Smooth muscle cell (in vitro differentiated cells): ENCODE measurements around the gene AKAP13. TPM values are rescaled to one million over a fixed set of nuclear protein-coding genes. Genes with fewer than 3 reads are reported as not detected.

Experiments
- DNase-seq: peaks from one replicate; lab custom pipeline; 2025; ENCODE audit not compliant: unreplicated experiment; lab: John Stamatoyannopoulos, UW
- H2AFZ ChIP-seq: fragments of 200-600 bp; sonication (generic); 2 replicates; pipeline ENCODE4 v1.6.0; 2016; ENCODE audit warnings: antibody characterized with exemption, low read depth, mild to moderate bottlenecking
- H3F3A ChIP-seq: fragments of 200-600 bp; sonication (generic); 2 replicates; pipeline ENCODE4 v1.6.0; 2017; ENCODE audit warnings: antibody characterized with exemption, low read depth
- H3K27ac ChIP-seq: fragments of 200-600 bp; sonication (generic); 2 replicates; pipeline ENCODE4 v1.5.1; 2016; ENCODE audit warnings: low read depth, mild to moderate bottlenecking
- H3K27me3 ChIP-seq: fragments of 200-600 bp; sonication (generic); 2 replicates; pipeline ENCODE4 v1.6.1; 2016; ENCODE audit warnings: low read depth, mild to moderate bottlenecking
- H3K36me3 ChIP-seq: fragments of 200-600 bp; sonication (generic); 2 replicates; pipeline ENCODE4 v1.5.1; 2016; ENCODE audit warnings: low read depth
- H3K4me1 ChIP-seq: fragments of 200-600 bp; sonication (generic); 2 replicates; pipeline ENCODE4 v1.5.1; 2016; ENCODE audit warnings: low read depth
- H3K4me2 ChIP-seq: fragments of 200-600 bp; sonication (generic); 2 replicates; pipeline ENCODE4 v1.6.0; 2016; ENCODE audit warnings: mild to moderate bottlenecking
- H3K4me3 ChIP-seq: fragments of 200-600 bp; sonication (generic); 2 replicates; pipeline ENCODE4 v1.5.1; 2016; ENCODE audit warnings: mild to moderate bottlenecking
- H3K79me2 ChIP-seq: fragments of 200-600 bp; sonication (generic); 2 replicates; pipeline ENCODE4 v1.6.0; 2016; ENCODE audit warnings: low read depth, mild to moderate bottlenecking
- H3K9ac ChIP-seq: fragments of 200-600 bp; sonication (generic); 2 replicates; pipeline ENCODE4 v1.6.0; 2016; ENCODE audit warnings: low read depth
- H3K9me3 ChIP-seq: fragments of 200-600 bp; sonication (generic); replicated peaks from 2 replicates; pipeline ENCODE4 v1.5.1; 2016; ENCODE audit warnings: low read depth
- H4K20me1 ChIP-seq: fragments of 200-600 bp; sonication (generic); 2 replicates; pipeline ENCODE4 v1.6.0; 2016; ENCODE audit warnings: low read depth
- WGBS: methylation state at CpG from one replicate; pipeline ENCODE4 v1.1.7; 2016; ENCODE audit warnings: low lambda C conversion rate; 5-methylcytosine and 5-hydroxymethylcytosine counted together
- polyA plus RNA-seq: library from polyadenylated mRNA; unstranded; fragments of >200 nt; fragmentation: Nextera tagmentation; extraction: Ambion mirVana; gene quantifications from 2 replicates; pipeline ENCODE4 v1.2.1, GENCODE V29; 2016
- total RNA-seq: library from RNA; depleted of rRNA; stranded (reverse); fragments of >200 nt; gene quantifications from 2 replicates; pipeline ENCODE4 v1.2.3, GENCODE V29; 2014
- TF ChIP-seq, protein P1 (sequence below): fragments of 200-600 bp; sonication (generic); IDR thresholded peaks from 2 replicates; pipeline ENCODE4 v1.5.1; 2017; ENCODE audit warnings: borderline replicate concordance, mild to moderate bottlenecking, antibody characterized with exemption; ENCODE audit not compliant: insufficient read depth, poor library complexity, severe bottlenecking

The AKAP13 gene
- total and polyA plus RNA-seq, 2 experiments from 2014 or later = 43.3 to 63.5 TPM

GRCh38 chr15:85759376-85759775 is 379.0 kb downstream of the AKAP13 start:
- 92% methylated on average over 13 of the region's 13 CpGs for WGBS

DNA sequence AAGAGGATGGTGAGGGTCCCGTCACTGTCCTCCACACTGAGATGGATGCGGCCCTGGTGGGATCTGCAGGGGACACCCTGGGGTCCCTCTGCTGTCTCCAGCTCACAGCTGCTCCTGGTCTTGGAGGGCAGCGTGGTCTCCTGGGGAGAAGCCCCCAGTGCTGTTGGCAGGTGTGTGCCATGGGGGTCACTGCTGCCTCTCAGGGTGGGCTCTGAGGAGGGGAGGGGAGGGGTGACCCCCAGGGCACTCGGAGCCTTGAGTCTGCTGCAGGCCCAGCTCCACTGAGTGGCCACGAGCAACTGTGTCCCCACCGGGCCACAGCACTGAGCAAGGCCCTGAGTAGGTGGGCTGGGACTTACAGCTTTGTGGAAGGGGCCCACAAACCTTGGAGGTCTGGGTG is 379.6 kb downstream of the AKAP13 start:
- Histone ChIP-seq H3K9me3 (no peaks in the 10 kb centered on the region), H3K4me3 (no peak overlapping the region), H3K4me1 (no peaks in the 10 kb centered on the region), H3K27me3 (no peaks in the 10 kb centered on the region), H3K9ac (no peak overlapping the region), H3K36me3 (no peaks in the 10 kb centered on the region), H2AFZ (no peak overlapping the region), H4K20me1 (peaks cover 38% of the 10 kb centered on the region), H3K79me2 (no peaks in the 10 kb centered on the region), H3K4me2 (no peak overlapping the region), H3K27ac (no peak overlapping the region), H3F3A (no peaks in the 10 kb centered on the region)
- WGBS = 96% methylated on average over 6 of the region's 6 CpGs
- no peak for DNase-seq
- TF ChIP-seq, protein P1, sequence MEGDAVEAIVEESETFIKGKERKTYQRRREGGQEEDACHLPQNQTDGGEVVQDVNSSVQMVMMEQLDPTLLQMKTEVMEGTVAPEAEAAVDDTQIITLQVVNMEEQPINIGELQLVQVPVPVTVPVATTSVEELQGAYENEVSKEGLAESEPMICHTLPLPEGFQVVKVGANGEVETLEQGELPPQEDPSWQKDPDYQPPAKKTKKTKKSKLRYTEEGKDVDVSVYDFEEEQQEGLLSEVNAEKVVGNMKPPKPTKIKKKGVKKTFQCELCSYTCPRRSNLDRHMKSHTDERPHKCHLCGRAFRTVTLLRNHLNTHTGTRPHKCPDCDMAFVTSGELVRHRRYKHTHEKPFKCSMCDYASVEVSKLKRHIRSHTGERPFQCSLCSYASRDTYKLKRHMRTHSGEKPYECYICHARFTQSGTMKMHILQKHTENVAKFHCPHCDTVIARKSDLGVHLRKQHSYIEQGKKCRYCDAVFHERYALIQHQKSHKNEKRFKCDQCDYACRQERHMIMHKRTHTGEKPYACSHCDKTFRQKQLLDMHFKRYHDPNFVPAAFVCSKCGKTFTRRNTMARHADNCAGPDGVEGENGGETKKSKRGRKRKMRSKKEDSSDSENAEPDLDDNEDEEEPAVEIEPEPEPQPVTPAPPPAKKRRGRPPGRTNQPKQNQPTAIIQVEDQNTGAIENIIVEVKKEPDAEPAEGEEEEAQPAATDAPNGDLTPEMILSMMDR = no peak

More at GRCh38 chr15:85759376-85759775, 379.0 kb downstream of the AKAP13 start:
- Histone ChIP-seq H3K79me2 (no peaks in the 10 kb centered on the region), H3K27me3 (no peaks in the 10 kb centered on the region), H4K20me1 (peaks cover 31% of the 10 kb centered on the region), H2AFZ (no peak overlapping the region), H3K36me3 (no peaks in the 10 kb centered on the region), H3K4me3 (no peak overlapping the region), H3F3A (no peaks in the 10 kb centered on the region), H3K4me2 (no peak overlapping the region), H3K4me1 (no peaks in the 10 kb centered on the region), H3K9me3 (no peaks in the 10 kb centered on the region), H3K9ac (no peak overlapping the region), H3K27ac (no peak overlapping the region)
- DNase-seq = no peak
- TF ChIP-seq, protein P1 = no peak

DNA sequence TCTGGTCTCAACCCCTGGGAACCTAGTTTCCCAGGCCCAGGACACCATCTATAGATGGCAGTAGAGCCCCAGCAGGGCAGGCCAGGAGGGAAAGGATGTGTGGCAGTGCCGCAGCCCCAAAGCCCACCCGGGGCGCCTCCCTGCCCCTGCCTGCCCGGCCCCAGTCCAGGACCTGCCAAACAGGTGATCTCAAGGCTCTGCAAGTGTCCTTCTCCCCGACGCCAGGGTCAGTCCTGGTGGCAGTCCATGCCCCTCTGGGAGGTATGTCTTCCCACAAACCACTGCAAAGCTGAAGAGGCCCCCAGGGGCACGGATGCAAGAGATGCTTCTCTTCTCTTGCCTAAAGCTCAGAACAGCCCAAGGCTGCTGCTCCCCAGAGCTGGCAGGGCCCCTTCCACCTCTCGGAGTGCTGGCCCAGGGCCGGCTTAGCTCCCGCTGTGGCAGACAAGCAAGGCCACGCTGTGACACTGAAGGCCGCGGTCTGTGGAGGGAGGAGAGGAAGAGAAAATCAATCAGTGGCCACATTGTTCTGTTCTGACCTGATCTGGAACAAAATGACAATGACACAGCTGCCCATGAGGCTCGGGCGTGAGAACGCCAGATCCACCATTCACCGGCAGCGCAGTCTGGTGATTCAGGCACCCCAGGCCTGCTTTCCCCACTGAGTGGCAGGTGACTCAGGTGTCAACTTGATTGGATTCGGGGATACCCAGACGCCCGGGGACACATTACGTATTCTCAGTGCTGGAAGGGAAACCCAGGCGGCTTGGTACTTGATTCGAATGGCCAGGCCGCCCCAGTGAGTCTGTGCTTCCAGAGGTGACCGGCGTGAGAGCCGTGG is 380.3 kb downstream of the AKAP13 start:
- Histone ChIP-seq H3K4me3 (no peak overlapping the region), H3K79me2 (no peaks in the 10 kb centered on the region), H2AFZ (no peak overlapping the region), H3F3A (no peaks in the 10 kb centered on the region), H3K27me3 (no peaks in the 10 kb centered on the region), H3K27ac (no peak overlapping the region), H3K4me2 (no peak overlapping the region), H3K9me3 (no peaks in the 10 kb centered on the region), H4K20me1 (peaks cover 41% of the 10 kb centered on the region), H3K4me1 (peaks cover 1% of the 10 kb centered on the region), H3K36me3 (no peaks in the 10 kb centered on the region), H3K9ac (no peak overlapping the region)
- WGBS = 98% methylated on average over 28 of the region's 28 CpGs
- no peak for DNase-seq
- TF ChIP-seq, protein P1 = no peak
